Hepatocyte (in vitro differentiated cells): ENCODE data around the gene ATP6V0D1.

Source experiments
- CTCF ChIP-seq: fragments of 200-600 bp; sonication (generic); IDR thresholded peaks from 2 replicates; pipeline ENCODE4 v1.5.1; 2016; ENCODE audit warnings: antibody characterized with exemption, mild to moderate bottlenecking; ENCODE audit not compliant: poor library complexity
- EZH2 ChIP-seq: fragments of 200-600 bp; sonication (generic); IDR thresholded peaks from 2 replicates; pipeline ENCODE4 v1.6.1; 2016; ENCODE audit warnings: antibody characterized with exemption, mild to moderate bottlenecking, borderline replicate concordance

GRCh38 chr16:67397036-67397801 lies 83.7 kb downstream of the ATP6V0D1 start:
- TF ChIP-seq CTCF (no peak), EZH2 (no peak)
